NCI-H187 (cell line): ENCODE measurements around the gene YDJC.
"Not testable (repeated sequence)": the region's sequence is repeated elsewhere in the genome, so short reads cannot be mapped to it uniquely, and the experiment has no call there.

ENCODE experiments used
- DNase-seq, 2 experiments: peaks; one replicate each; lab custom pipeline; 2025; lab: John Stamatoyannopoulos, UW

The YDJC gene

GRCh38 chr22:21651521-21652009, 21.7 kb upstream of the YDJC start:
- no peak for DNase-seq

- no peak for DNase-seq
Observed at GRCh38 chr22:21650823-21651520, 21.1 kb upstream of the YDJC start.

- no peak for DNase-seq
Observed at GRCh38 chr22:21650280-21650679, 20.5 kb upstream of the YDJC start.

- DNase-seq = peak in 1 of 2 experiments; percentile 8
Observed at GRCh38 chr22:21646608-21647590, 17.1 kb upstream of the YDJC start.

- not testable (repeated sequence) for DNase-seq
Observed at GRCh38 chr22:21645513-21645912, 15.7 kb upstream of the YDJC start.

GRCh38 chr22:21643533-21644357, 13.9 kb upstream of the YDJC start:
- DNase-seq = no peak

GRCh38 chr22:21642584-21643448, 13.0 kb upstream of the YDJC start:
- DNase-seq = peak in 1 of 2 experiments; percentile 2

- peak; percentile 62 to 93 for DNase-seq
Observed at GRCh38 chr22:21641789-21642583, 12.2 kb upstream of the YDJC start, which contains the start of gene SDF2L1. TSS of gene SDF2L1 (plus strand) at chr22:21642302. CDS start at chr22:21642337, 35 bp downstream.

GRCh38 chr22:21641417-21641788, 11.6 kb upstream of the YDJC start:
- no peak for DNase-seq

- no peak for DNase-seq
Observed at GRCh38 chr22:21640810-21641209, 11.0 kb upstream of the YDJC start.

- no peak for DNase-seq
Observed at GRCh38 chr22:21639359-21639758, 9.5 kb upstream of the YDJC start.

- not testable (repeated sequence) for DNase-seq
Observed at GRCh38 chr22:21637450-21637849, 7.6 kb upstream of the YDJC start.

- DNase-seq = no peak
Observed at GRCh38 chr22:21636629-21637218, 6.9 kb upstream of the YDJC start.

- no peak for DNase-seq
Observed at GRCh38 chr22:21635771-21636510, 6.1 kb upstream of the YDJC start.

GRCh38 chr22:21634844-21635243, 5.0 kb upstream of the YDJC start:
- DNase-seq = no peak

- no peak for DNase-seq
Observed at GRCh38 chr22:21634081-21634480, 4.3 kb upstream of the YDJC start.

GRCh38 chr22:21633481-21633880, 3.7 kb upstream of the YDJC start:
- DNase-seq = no peak

- no peak for DNase-seq
Observed at GRCh38 chr22:21632931-21633330, 3.1 kb upstream of the YDJC start.
